Fibroblast of lung (primary cell): ENCODE data around the gene C1QC. TPM values are rescaled to one million over a fixed set of nuclear protein-coding genes. Genes with fewer than 3 reads are reported as not detected.
A peak's percentile ranks its signal among the peaks of the same experiment; 100 is the strongest.

Source experiments
- DNase-seq, 2 donors: peaks; one replicate each; pipeline versions ENCODE4 v3.0.0 to v3.0.0-alpha.2; 2010; ENCODE audit warnings: low read depth in 2 of 2
- H2AFZ ChIP-seq: 2 replicates; pipeline ENCODE4 v1.5.1; 2012; ENCODE audit warnings: low read length, control low read depth, inconsistent platforms
- H3K27ac ChIP-seq: 2 replicates; pipeline ENCODE4 v1.5.1; 2011; ENCODE audit warnings: low read length, control low read depth; ENCODE audit not compliant: insufficient read depth
- H3K27me3 ChIP-seq: 2 replicates; pipeline ENCODE4 v1.5.1; 2011; ENCODE audit warnings: mild to moderate bottlenecking, low read length; ENCODE audit not compliant: control insufficient read depth, insufficient read depth
- H3K36me3 ChIP-seq: 2 replicates; pipeline ENCODE4 v1.5.1; 2011; ENCODE audit warnings: low read length; ENCODE audit not compliant: control insufficient read depth, insufficient read depth
- H3K4me1 ChIP-seq: 2 replicates; pipeline ENCODE4 v1.5.1; 2011; ENCODE audit warnings: low read length; ENCODE audit not compliant: control insufficient read depth, insufficient read depth; ENCODE audit errors: extremely low read depth
- H3K4me2 ChIP-seq: 2 replicates; pipeline ENCODE4 v1.5.1; 2011; ENCODE audit warnings: low read length, control low read depth; ENCODE audit not compliant: insufficient read depth; ENCODE audit errors: extremely low read depth
- H3K4me3 ChIP-seq, 4 experiments: fragments of 200-600 bp in 1 of 4; sonication (generic) in 1 of 4; replicated peaks in 1 of 4; 2 replicates each; pipeline ENCODE4 v1.5.1; 2011 to 2016; ENCODE audit warnings: low read length in 4 of 4, low read depth in 3 of 4, mild to moderate bottlenecking in 3 of 4, control low read depth in 2 of 4, inconsistent platforms in 1 of 4, mixed read lengths in 1 of 4; ENCODE audit not compliant: insufficient read depth in 1 of 4; ENCODE audit errors: control extremely low read depth in 1 of 4
- H3K79me2 ChIP-seq: 2 replicates; pipeline ENCODE4 v1.5.1; 2012; ENCODE audit warnings: mild to moderate bottlenecking, low read length, inconsistent platforms; ENCODE audit not compliant: control insufficient read depth, insufficient read depth
- H3K9ac ChIP-seq: 2 replicates; pipeline ENCODE4 v1.5.1; 2011; ENCODE audit warnings: mild to moderate bottlenecking, low read length, control low read depth; ENCODE audit not compliant: insufficient read depth
- H3K9me3 ChIP-seq: 2 replicates; pipeline ENCODE4 v1.5.1; 2012; ENCODE audit warnings: low read depth, low read length; ENCODE audit not compliant: control insufficient read depth, insufficient read depth
- H4K20me1 ChIP-seq: 2 replicates; pipeline ENCODE4 v1.5.1; 2011; ENCODE audit warnings: low read length; ENCODE audit not compliant: control insufficient read depth, insufficient read depth; ENCODE audit errors: extremely low read depth
- EZH2 ChIP-seq: IDR thresholded peaks from 2 replicates; pipeline ENCODE4 v1.5.1; 2012; ENCODE audit warnings: low read length, control low read depth, mild to moderate bottlenecking; ENCODE audit errors: missing control alignments
- polyA plus RNA-seq, 2 donors: library from polyadenylated mRNA; depleted of rRNA in 1 of 2; stranded (reverse) in 1 of 2; unstranded in 1 of 2; fragments of >200 nt; gene quantifications; 2 replicates each; pipeline ENCODE4 v1.2.1, GENCODE V29; 2011 to 2012; ENCODE audit warnings: missing spikeins in 1 of 2
- total RNA-seq: library from RNA; depleted of rRNA; stranded (reverse); fragments of >200 nt; gene quantifications from 2 replicates; pipeline ENCODE4 v1.2.1, GENCODE V29; 2014
- TF ChIP-seq, protein P1 (sequence below), 2 donors: IDR thresholded peaks in 1 of 2; conservative IDR thresholded peaks in 1 of 2; 1 replicate in 1 of 2; 2 replicates in 1 of 2; pipeline ENCODE4 v1.5.1; 2011 to 2012; ENCODE audit warnings: low read length in 2 of 2, control low read depth in 1 of 2, inconsistent platforms in 1 of 2, low read depth in 1 of 2, mild to moderate bottlenecking in 1 of 2

C1QC gene
- total and polyA plus RNA-seq, 2 donors (not counting 1 experiment from before 2014, with no cell fraction given): not detected

DNA sequence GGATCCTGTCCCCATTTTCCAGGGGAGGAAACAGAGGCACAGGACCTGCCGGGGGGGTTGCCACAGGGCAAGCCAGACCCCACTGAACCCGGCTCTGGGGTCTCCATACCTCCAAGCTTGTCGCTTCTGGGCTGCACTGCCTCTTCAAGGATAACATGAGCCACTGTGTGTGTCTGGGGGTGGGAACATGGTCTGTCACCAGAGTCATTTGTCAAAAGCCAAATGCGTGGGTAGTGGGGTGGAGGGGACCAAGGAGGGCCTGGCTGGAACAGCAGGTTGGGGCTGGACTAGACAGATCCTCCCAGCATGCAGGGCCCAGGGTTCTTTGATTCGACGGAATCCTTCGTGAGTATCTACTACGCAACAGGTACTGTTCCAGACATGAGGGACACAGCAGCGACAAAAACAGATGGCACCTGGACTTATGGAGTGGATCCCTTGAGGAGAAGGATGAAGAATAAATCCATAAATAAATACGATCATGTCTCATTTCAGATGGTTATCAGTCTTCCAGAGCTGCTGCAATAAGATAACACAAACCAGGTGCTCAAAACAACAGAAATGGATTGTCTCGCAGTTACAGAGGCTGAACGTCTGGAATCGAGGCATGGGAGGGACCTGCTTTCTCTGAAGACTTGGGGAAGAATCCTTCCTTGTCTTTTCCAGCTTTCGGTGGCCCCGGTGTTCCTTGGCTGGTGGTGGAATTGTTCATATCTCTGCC, 38.3 kb downstream of the C1QC start:
- H2AFZ ChIP-seq: no peak overlapping the region
- H3K27ac ChIP-seq: no peak overlapping the region
- no peaks in the 10 kb centered on the region for H3K4me1 ChIP-seq
- H3K4me2 ChIP-seq: no peak overlapping the region
- H3K4me3 ChIP-seq: no peak overlapping the region
- H3K9ac ChIP-seq: no peak overlapping the region
- H4K20me1 ChIP-seq: no peaks in the 10 kb centered on the region
- no peaks in the 10 kb centered on the region for H3K36me3 ChIP-seq
- TF ChIP-seq EZH2: no peak
- TF ChIP-seq, protein P1, sequence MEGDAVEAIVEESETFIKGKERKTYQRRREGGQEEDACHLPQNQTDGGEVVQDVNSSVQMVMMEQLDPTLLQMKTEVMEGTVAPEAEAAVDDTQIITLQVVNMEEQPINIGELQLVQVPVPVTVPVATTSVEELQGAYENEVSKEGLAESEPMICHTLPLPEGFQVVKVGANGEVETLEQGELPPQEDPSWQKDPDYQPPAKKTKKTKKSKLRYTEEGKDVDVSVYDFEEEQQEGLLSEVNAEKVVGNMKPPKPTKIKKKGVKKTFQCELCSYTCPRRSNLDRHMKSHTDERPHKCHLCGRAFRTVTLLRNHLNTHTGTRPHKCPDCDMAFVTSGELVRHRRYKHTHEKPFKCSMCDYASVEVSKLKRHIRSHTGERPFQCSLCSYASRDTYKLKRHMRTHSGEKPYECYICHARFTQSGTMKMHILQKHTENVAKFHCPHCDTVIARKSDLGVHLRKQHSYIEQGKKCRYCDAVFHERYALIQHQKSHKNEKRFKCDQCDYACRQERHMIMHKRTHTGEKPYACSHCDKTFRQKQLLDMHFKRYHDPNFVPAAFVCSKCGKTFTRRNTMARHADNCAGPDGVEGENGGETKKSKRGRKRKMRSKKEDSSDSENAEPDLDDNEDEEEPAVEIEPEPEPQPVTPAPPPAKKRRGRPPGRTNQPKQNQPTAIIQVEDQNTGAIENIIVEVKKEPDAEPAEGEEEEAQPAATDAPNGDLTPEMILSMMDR (conservative IDR thresholded peaks at IDR 0.05 in 1 of 2, IDR thresholded peaks at IDR 0.05 in 1 of 2; ENCODE audit: low read depth in 1 of 2, low read length in 2 of 2): no peak
- H3K27me3 ChIP-seq: peaks cover 11% of the 10 kb centered on the region
- no peaks in the 10 kb centered on the region for H3K9me3 ChIP-seq
- H3K79me2 ChIP-seq: no peaks in the 10 kb centered on the region
- no peak for DNase-seq

DNA sequence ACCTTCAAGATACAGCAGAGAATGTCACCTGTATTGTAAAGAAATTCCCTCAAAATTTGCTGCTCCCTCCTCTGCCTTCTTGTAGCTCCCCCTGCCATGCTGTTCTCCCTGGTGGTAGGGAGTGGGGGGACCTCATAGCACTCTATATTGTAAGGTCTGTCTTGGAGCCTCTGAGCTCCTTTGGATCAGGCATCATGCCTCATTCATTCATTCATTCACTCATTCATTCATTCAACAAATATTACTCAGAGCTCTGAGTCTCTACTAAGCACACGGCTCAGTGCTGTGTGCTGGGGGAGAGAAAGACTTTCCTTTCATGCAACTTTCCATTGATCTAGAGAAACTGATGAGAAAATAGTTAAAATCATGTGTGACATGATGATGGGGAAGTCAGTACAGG, 40.1 kb downstream of the C1QC start:
- Histone ChIP-seq H3K27ac (no peak overlapping the region), H3K36me3 (no peaks in the 10 kb centered on the region), H3K27me3 (peaks cover 9% of the 10 kb centered on the region), H3K79me2 (no peaks in the 10 kb centered on the region), H2AFZ (no peak overlapping the region), H3K4me2 (no peak overlapping the region), H3K4me3 (no peak overlapping the region), H3K4me1 (no peaks in the 10 kb centered on the region), H4K20me1 (no peaks in the 10 kb centered on the region), H3K9me3 (no peaks in the 10 kb centered on the region), H3K9ac (no peak overlapping the region)
- TF ChIP-seq, protein P1 (conservative IDR thresholded peaks at IDR 0.05 in 1 of 2, IDR thresholded peaks at IDR 0.05 in 1 of 2; ENCODE audit: low read depth in 1 of 2, low read length in 2 of 2): no peak
- TF ChIP-seq EZH2: no peak
- no peak for DNase-seq

DNA sequence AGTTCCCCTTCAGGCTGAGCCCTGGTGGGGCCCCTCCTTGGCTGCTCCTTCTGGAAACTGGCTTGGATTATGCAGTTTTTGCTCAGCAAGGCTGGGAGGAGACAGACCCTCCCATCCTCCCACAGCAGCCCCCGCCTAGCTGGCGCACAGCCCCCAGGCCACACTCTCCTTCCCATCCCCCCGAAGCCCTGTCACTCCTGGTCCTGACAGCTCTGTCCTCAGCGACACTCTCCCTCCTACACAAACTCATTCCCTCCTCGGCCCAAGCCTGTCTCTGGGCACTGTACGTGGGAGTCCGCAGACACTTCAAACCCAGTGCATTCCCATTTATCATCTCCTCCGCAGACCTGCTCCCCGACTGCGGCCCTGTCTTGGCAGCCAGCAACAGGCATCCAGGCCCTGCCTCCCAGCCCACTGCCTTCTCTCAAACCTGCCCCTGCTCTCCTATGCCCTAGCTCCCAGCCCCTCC, 42.2 kb downstream of the C1QC start:
- no peak overlapping the region for H3K4me2 ChIP-seq
- H3K4me3 ChIP-seq: no peak overlapping the region
- DNase-seq: peak in 1 of 2 donors; percentile 69
- H3K79me2 ChIP-seq: no peaks in the 10 kb centered on the region
- peaks cover 4% of the 10 kb centered on the region for H3K4me1 ChIP-seq
- no peaks in the 10 kb centered on the region for H4K20me1 ChIP-seq
- no peak overlapping the region for H3K9ac ChIP-seq
- peaks cover 9% of the 10 kb centered on the region for H3K27me3 ChIP-seq
- no peaks in the 10 kb centered on the region for H3K9me3 ChIP-seq
- no peak overlapping the region for H3K27ac ChIP-seq
- TF ChIP-seq EZH2: no peak
- TF ChIP-seq, protein P1 (conservative IDR thresholded peaks at IDR 0.05 in 1 of 2, IDR thresholded peaks at IDR 0.05 in 1 of 2; ENCODE audit: low read depth in 1 of 2, low read length in 2 of 2): no peak
- no peak overlapping the region for H2AFZ ChIP-seq
- no peaks in the 10 kb centered on the region for H3K36me3 ChIP-seq
